OCI-LY3 (cell line): ENCODE results near the gene DUSP9.

ENCODE experiments used
- H2AFZ ChIP-seq: fragments of 200-600, 300-600 bp; shearing (Covaris generic); 2 replicates; pipeline ENCODE4 v1.6.0; 2014; ENCODE audit warnings: antibody characterized with exemption, low read depth, low read length
- H3K27ac ChIP-seq: fragments of 200-600, 300-600 bp; sonication (generic); 2 replicates; pipeline ENCODE4 v1.5.1; 2014; ENCODE audit warnings: mild to moderate bottlenecking, low read length, moderate library complexity, mixed read lengths
- H3K27me3 ChIP-seq: fragments of 200-600, 300-600 bp; sonication (generic); 2 replicates; pipeline ENCODE4 v1.6.1; 2014; ENCODE audit warnings: low read depth, low read length, mixed read lengths
- H3K36me3 ChIP-seq: fragments of 200-600, 300-600 bp; sonication (generic); replicated peaks from 2 replicates; pipeline ENCODE3; 2014; ENCODE audit warnings: low read depth, low read length, mixed read lengths
- H3K4me1 ChIP-seq: fragments of 300-600, 200-600 bp; sonication (generic); 2 replicates; pipeline ENCODE4 v1.6.1; 2014; ENCODE audit warnings: low read length, mixed read lengths
- H3K4me2 ChIP-seq: fragments of 200-600, 300-600 bp; sonication (generic); 2 replicates; pipeline ENCODE4 v1.6.1; 2014; ENCODE audit warnings: low read length, mixed read lengths
- H3K4me3 ChIP-seq: fragments of 300-600, 200-600 bp; sonication (generic); 2 replicates; pipeline ENCODE4 v1.5.1; 2014; ENCODE audit warnings: antibody characterized with exemption, mild to moderate bottlenecking, low read length, moderate library complexity
- H3K79me2 ChIP-seq: fragments of 300-600, 200-600 bp; shearing (Covaris generic); 2 replicates; pipeline ENCODE4 v1.6.1; 2014; ENCODE audit warnings: mild to moderate bottlenecking, low read length, mixed read lengths
- H3K9ac ChIP-seq: fragments of 300-600, 200-600 bp; shearing (Covaris generic); 2 replicates; pipeline ENCODE4 v1.6.0; 2014; ENCODE audit warnings: mild to moderate bottlenecking, low read length, moderate library complexity
- H3K9me3 ChIP-seq: fragments of 200-600, 300-600 bp; shearing (Covaris generic); 2 replicates; pipeline ENCODE4 v1.6.1; 2014; ENCODE audit warnings: low read length, mixed read lengths; ENCODE audit not compliant: insufficient read depth
- H4K20me1 ChIP-seq: fragments of 200-600, 300-600 bp; sonication (generic); 2 replicates; pipeline ENCODE4 v1.6.1; 2016; ENCODE audit warnings: low read length, mixed read lengths; ENCODE audit not compliant: insufficient read depth
- CTCF ChIP-seq: fragments of 200-600, 300-600 bp; sonication (generic); IDR thresholded peaks from 2 replicates; pipeline ENCODE4 v1.5.1; 2014; ENCODE audit warnings: antibody characterized with exemption, low read length, low read depth
- EZH2phosphoT487 ChIP-seq: fragments of 200-600 bp; shearing (Covaris generic); IDR thresholded peaks from 2 replicates; pipeline ENCODE4 v1.6.1; 2018; ENCODE audit warnings: antibody characterized with exemption, mixed run types, low read depth

DUSP9 gene

DNA sequence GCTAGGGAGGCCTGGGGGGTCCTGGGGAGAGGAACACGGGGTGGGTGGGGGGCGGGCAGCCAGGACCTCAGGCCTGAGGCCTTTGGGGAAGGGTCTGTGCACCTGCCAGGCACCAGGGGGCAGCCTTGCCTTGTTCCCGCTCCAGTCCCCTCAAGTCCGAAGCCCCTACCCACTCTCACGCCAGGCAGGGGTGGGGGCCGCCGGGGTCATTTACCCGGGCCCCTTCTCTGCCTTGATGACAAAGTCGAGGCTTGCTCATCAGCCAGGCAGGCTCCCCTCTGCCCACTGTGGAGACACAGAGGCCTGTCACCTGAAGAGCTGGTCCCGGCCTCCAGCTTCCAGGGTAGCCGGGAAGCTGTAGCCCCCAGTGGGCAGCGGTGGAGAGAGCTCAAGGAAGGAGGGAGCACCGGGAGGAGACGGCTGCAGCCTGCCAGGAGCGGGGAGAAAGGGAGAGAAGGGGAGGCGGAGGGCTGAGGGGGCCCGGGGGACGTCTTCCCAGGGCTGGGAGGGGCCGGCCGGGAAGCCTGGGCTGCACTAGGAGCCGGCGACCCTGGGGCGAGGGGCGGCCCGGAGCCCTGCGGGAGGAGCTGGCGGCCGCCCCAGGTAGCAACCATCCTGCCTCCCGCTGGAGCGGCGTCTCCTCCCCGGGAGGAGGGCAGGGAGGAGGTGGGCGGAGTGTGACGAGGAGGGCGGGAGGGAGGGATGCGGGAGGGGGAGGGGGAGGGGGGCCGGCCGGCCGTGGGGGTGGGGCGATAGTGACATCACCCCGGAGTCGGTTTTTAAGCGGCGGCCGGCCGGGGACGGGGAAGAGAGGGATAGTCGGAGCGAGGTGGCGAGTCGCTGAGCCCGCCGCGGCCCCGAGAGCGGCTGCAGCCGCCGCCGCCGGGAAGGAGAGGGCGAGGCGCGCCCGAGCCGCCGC lies 40.4 kb downstream of the DUSP9 start, which contains the start of gene SLC6A8:
Gene SLC6A8, plus strand, starts transcription at position 806 of the 919 bp plus-strand sequence. CDS start 649 bp downstream, outside the sequence.
- peak within 1 kb of the TSS; percentile 74; the same call in 1 of the 2 replicates for H2AFZ ChIP-seq
- no peak within 1 kb of the TSS for H3K27ac ChIP-seq

GRCh38 chrX:153688071-153688470 lies 41.1 kb downstream of the DUSP9 start:
- Histone ChIP-seq H3K27me3 (no peaks in the 10 kb centered on the region), H3K27ac (no peak overlapping the region), H3K36me3 (no peaks in the 10 kb centered on the region), H3K4me1 (no peaks in the 10 kb centered on the region), H4K20me1 (no peaks in the 10 kb centered on the region), H3K4me2 (no peak overlapping the region), H2AFZ (no peak overlapping the region), H3K9ac (no peak overlapping the region), H3K4me3 (no peak overlapping the region), H3K79me2 (no peaks in the 10 kb centered on the region), H3K9me3 (no peaks in the 10 kb centered on the region)
- TF ChIP-seq CTCF (no peak), EZH2phosphoT487 (no peak)

More for the DNA sequence above, 40.4 kb downstream of the DUSP9 start, which contains the start of gene SLC6A8:
- H3K79me2 ChIP-seq, result no peaks in the 10 kb centered on the region
- TF ChIP-seq EZH2phosphoT487 (no peak), CTCF (peak; percentile 47)
- no peaks in the 10 kb centered on the region for H4K20me1 ChIP-seq
- no peaks in the 10 kb centered on the region for H3K36me3 ChIP-seq
- H3K4me2 ChIP-seq, result peak within 1 kb of the TSS; percentile 83
- peak within 1 kb of the TSS; percentile 53 for H3K9ac ChIP-seq
- H3K9me3 ChIP-seq, result no peaks in the 10 kb centered on the region
- H3K4me1 ChIP-seq, result no peaks in the 10 kb centered on the region
- no peaks in the 10 kb centered on the region for H3K27me3 ChIP-seq
- H3K4me3 ChIP-seq, result peak within 1 kb of the TSS; percentile 82

DNA sequence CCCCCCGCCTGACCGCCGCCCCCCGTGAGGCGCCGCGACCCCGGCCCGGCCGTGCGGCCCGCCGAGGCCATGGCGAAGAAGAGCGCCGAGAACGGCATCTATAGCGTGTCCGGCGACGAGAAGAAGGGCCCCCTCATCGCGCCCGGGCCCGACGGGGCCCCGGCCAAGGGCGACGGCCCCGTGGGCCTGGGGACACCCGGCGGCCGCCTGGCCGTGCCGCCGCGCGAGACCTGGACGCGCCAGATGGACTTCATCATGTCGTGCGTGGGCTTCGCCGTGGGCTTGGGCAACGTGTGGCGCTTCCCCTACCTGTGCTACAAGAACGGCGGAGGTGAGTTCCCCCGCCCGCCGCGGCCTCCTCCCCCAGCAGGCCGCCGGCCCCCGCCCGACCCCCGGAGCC lies 41.5 kb downstream of the DUSP9 start:
- Histone ChIP-seq H3K79me2 (no peaks in the 10 kb centered on the region), H3K4me1 (no peaks in the 10 kb centered on the region), H3K27me3 (no peaks in the 10 kb centered on the region), H3K9me3 (no peaks in the 10 kb centered on the region), H3K36me3 (no peaks in the 10 kb centered on the region), H3K4me2 (no peak overlapping the region), H3K9ac (no peak overlapping the region), H3K4me3 (no peak overlapping the region), H3K27ac (no peak overlapping the region), H4K20me1 (no peaks in the 10 kb centered on the region), H2AFZ (no peak overlapping the region)
- no peak for TF ChIP-seq CTCF
- no peak for TF ChIP-seq EZH2phosphoT487

- Histone ChIP-seq H3K9me3 (no peaks in the 10 kb centered on the region), H3K36me3 (no peaks in the 10 kb centered on the region), H3K27ac (no peak overlapping the region), H3K4me3 (no peak overlapping the region), H2AFZ (no peak overlapping the region), H4K20me1 (no peaks in the 10 kb centered on the region), H3K9ac (no peak overlapping the region), H3K4me2 (no peak overlapping the region), H3K27me3 (no peaks in the 10 kb centered on the region), H3K4me1 (no peaks in the 10 kb centered on the region), H3K79me2 (no peaks in the 10 kb centered on the region)
- TF ChIP-seq CTCF (no peak), EZH2phosphoT487 (no peak)
Measured at GRCh38 chrX:153688911-153689590, 42.0 kb downstream of the DUSP9 start.
